ENCODE measurements around the gene TNFSF13.

- TF ChIP-seq CTCF (IDR thresholded peaks at IDR 0.05) (no peak), POLR2A (IDR thresholded peaks at IDR 0.05) (no peak)
Observed at GRCh38 chr17:7512105-7512504, 46.4 kb upstream of the TNFSF13 start.

Measured in heart left ventricle (tissue), 13 donors.